HG03354 (cell line): Measurements from ENCODE around the gene MYLIP.

Experiments
- ATAC-seq: cut with Tn5 transposase; IDR thresholded peaks from one replicate; pipeline ENCODE4 v1.9.1; 2021; ENCODE audit warnings: mild to moderate bottlenecking; ENCODE audit not compliant: unreplicated experiment, poor library complexity, severe bottlenecking

The MYLIP gene

DNA sequence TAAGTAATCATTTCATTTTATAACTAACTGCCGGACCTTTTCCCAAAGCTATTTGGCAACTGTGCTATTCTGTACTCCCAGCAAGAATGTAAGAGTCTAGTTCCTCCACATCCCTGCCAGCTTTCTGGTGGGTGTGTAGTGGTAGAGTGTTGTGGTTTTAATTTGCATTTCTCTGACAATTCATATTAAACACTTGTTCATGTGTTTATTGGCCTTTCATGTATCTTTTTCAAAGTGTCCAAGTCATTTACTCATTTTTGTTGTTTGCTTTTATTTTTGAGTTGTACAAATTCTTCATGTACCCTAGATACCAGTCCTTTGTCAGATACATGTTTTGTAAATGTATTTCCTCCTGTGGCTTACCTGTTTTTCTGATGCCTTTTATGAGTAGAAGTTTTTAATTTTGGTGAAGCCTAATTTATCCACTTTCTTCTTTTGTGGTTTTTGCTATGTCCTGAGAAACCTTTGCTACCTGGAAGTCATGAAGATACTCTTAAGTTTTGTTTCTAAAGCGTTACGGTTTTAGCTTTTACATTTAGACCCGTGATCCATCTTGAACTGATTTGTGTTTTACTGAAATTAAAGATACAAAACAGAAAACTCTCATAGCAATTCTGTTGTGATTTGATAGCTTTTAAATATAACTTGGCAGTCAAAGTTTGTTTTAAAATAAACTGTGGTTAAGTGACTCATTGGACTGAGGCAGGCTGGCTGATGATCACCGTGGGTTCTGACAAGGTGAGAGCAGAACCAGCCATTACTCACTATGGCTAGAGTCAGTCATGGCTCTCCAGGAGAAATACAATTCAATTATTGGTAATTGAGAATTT lies 8.0 kb downstream of the MYLIP start:
- ATAC-seq = no peak

DNA sequence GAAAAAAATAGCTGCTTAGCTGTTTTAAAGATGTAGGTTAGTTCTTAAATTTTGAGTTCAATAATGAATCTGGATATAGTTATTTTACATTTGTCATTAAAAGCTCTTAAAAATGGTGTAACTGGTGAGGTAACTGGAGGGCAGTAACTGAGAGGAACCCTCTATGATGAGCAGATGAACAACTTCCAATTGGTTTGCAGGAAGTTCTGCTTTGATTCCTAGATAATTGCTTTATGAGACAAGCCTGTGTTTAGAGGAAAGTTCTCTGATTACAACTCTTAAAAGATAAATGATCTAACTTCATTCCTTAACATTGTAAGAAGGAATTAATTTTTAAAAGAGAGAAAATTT lies 8.5 kb downstream of the MYLIP start:
- ATAC-seq = no peak

DNA sequence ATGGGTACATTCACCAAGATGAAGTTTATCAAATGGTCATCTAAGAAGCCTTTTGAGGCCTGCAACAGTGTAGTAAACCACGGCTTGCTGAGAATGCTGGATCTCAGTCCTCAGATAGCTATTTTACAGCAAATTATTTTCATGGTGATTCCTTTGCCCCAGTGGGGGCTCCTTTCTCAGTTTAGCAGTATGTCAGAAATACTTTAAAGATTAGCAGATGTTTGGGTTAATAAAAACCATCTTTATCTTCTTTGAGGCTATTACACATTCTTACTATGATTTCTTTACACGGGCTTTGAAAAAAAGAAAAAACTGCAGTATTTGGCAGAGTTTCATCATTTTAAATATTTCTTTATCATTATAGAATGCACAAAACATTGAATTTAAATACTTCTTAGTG lies 10.7 kb downstream of the MYLIP start:
- ATAC-seq = no peak

DNA sequence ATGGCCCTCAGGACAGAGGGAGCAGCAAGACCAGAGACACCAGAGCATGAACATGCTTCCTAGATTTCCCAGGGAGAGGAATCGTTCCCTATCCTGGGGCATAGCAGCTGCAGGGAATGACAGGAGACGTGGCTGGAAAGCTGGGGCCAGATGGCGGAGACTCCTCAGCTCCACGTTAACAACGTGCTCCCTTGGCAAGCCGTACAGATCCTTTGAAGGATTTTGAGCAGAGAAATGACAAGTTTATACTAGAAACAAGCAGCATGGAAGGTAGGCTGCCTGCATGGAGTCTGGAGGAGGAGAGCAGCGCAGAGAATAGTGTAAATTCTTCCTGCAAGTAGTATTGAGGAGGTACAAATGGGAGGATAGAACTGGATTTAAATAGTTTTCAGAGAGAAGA lies 11.7 kb downstream of the MYLIP start:
- ATAC-seq = no peak

DNA sequence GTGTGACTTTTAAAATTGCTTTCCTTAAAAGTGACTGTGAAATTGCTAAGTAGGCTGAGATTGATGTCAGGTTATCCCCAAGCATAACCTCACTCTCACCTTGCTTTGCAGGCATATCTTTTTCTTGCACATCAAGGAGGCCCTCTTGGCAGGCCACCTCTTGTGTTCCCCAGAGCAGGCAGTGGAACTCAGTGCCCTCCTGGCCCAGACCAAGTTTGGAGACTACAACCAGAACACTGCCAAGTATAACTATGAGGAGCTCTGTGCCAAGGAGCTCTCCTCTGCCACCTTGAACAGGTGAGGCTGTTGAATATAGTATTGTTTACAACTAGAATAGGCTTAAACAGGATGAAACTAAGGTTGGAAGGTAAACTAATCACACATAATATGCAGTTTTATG lies 12.6 kb downstream of the MYLIP start:
- no peak for ATAC-seq

DNA sequence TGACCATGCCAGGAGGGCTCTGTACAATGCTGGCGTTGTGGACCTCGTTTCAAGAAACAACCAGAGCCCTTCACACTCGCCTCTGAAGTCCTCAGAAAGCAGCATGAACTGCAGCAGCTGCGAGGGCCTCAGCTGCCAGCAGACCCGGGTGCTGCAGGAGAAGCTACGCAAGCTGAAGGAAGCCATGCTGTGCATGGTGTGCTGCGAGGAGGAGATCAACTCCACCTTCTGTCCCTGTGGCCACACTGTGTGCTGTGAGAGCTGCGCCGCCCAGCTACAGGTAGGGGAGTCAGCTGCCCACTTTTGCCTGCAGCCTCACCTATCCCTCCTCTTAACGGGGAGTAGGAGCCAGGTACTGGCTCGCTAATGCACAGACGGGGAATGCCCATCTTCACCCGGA lies 16.2 kb downstream of the MYLIP start:
- ATAC-seq = no peak

DNA sequence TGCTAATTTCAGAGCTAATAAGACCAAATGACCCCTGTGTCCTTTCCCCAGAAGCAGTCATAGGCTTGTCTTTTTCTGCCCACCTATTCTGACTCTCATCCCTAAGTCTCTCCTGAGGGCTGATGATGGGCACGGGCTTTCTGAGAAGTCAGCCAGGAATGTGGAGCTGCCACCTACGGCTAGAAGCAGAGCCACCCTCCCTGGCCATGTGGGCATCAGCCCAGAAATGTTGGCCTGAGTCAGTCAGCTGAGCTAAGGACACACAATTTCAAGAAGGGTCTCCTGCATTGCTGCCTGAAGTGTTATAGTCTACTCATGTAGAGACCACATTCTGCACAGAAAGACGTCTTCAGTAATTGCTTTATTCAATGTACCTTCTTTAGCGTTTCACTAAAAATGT lies 17.1 kb downstream of the MYLIP start:
- ATAC-seq = no peak

DNA sequence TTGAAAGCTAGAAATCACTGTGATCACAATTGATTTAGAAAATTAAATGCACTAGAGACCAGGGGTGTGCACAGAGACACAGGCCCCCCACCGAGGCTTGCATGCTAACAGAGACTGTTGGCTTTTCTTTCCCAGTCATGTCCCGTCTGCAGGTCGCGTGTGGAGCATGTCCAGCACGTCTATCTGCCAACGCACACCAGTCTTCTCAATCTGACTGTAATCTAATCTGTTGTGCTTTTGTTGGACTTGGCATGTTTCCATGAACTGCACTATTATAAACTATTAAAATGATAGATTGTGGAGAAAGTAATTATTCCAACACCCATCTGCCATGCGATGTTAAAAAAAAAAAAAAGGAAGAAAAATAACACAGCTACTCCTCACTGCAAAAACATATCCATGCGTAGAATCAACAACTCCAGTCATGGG lies 17.7 kb downstream of the MYLIP start:
- ATAC-seq = no peak

DNA sequence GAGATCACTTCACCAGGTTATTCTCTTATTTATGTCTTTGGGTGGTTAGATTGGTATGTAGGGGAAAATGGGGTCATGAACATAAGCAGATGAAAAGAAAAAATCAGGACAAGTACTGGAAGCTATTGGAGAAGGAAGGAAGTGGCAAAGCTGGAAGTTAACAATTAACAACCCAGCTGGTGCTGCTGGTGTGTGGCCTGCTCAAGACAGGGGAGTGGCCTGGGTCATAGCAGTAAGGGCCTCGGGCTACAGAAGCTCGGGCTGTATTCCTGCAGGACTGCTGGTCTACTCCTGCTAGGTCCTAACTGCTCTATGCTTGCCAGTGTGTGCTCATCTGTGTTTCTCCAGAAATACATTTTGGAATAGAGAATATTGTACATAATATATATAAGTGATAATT lies 19.6 kb downstream of the MYLIP start:
- ATAC-seq = no peak

DNA sequence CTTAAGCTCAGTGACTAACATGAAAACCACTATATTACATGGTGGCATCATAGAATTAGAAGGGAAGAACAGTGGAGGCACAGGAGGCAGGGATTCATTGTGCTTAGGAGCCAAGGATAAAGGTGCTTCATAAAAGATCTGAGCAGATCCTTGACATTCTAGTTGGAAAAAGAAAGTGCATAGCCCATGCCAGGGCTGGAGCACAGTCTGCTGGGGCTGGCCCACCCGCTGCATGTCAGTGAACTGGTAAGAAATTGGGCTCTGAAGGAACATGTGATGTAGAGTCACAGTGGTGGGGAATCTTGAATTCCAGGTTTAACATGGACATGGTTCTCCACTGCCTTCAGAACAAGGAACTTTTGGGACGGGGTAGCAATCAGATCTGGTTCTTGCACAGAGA lies 20.4 kb downstream of the MYLIP start:
- no peak for ATAC-seq

DNA sequence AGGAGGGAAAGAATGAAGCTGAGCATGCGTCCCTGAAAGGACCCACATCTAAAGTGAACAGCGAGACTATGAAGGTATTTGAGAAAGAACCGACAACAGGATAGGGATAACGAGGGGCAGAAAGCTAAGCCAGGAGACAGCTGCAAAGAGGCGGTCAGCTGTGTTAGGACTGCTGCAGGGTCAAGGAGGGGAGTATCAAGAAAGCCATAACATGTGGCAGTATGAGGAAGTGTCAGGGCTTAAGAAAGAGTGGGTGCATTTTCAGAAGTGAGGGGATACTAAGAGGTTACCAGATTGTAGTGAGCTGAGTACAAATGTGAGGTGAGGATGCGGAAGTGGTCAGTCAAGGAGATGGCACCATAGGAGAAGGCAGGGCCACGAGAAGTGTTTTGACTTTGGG lies 21.2 kb downstream of the MYLIP start:
- ATAC-seq = no peak

DNA sequence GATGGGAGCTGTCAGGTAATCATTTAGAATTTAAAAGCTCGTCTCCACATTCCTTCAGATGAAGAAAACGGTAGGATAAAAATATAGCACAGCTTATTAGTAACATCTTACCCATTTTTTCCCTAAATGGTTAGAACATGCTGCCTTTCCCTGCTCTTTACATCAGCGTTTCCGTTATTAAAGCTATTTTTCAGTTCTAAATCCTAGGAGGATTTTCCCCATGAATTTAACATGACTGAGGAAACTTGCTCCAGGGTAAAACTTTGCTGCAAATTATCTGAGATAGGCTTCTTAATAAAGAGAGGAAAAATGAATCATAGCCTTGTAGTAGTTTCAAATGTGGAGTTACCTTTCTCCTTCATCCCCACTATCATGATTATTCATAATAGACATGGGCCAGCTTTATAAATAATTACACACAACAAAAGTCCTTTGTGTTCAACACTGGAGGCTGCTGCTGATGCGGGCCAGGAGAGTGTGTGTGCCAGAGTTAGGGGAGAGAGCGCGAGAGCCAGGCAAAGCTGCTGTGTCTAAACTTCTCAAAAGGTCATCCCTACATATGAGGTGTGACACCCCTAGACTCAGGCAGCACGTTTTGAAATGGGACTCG lies 24.4 kb downstream of the MYLIP start:
- no peak for ATAC-seq

DNA sequence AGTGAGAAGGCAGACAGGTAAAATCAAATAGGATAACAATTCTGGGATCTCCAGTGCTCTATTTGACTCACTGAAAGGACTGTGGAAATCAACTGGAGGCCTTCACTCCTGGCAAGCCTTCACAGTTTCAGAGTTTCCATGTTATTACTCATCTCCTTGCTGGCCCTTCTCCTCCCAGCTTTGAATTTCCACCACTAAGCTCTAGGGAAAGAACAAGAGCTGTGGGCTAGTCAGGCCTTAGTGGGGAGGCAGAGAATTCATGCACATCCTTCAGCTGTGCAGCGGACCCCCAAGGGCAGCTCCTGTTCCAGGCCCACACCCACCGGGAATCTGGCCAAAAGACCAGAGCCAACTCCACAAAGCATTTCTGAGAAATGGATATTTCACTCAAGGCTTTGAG lies 26.0 kb downstream of the MYLIP start:
- no peak for ATAC-seq

DNA sequence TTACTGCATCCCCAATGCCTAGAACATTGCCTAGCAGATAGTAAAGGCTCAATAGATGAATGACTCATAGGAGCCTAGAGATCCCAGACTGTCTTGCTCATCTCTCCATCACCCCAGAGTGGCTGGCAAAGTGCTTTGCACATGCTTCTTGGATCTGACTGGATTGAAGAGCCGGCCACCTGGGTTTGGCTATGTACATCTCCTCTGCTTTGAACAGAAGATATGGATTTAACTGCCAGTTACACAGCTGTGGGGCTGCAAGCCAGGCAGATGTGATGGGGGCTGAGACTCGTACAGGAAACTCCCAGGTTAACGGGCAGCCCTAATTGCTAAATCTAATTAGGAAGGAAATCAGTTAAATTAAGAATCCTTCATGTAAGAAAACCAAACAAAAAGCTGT lies 28.6 kb downstream of the MYLIP start:
- ATAC-seq = no peak

DNA sequence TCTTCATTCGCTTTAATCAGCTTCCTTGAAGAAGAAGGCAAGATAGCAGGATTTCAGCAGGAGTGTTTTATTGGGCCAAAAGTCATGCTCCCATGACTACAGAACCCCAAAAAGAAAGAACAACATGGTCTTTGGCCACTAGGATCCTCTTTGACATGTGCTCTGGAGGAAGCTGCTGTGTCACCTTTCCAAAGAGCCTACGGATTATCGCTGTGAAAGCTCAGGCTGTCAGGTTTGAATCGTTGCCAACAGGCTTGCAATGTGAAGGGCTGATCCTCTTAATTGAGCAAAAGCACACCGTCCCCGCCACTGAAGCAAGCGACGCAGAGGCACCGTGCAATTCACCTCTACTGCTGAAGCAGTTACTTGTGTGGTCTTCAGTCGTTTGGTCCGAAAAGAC lies 29.0 kb downstream of the MYLIP start:
- ATAC-seq = no peak

DNA sequence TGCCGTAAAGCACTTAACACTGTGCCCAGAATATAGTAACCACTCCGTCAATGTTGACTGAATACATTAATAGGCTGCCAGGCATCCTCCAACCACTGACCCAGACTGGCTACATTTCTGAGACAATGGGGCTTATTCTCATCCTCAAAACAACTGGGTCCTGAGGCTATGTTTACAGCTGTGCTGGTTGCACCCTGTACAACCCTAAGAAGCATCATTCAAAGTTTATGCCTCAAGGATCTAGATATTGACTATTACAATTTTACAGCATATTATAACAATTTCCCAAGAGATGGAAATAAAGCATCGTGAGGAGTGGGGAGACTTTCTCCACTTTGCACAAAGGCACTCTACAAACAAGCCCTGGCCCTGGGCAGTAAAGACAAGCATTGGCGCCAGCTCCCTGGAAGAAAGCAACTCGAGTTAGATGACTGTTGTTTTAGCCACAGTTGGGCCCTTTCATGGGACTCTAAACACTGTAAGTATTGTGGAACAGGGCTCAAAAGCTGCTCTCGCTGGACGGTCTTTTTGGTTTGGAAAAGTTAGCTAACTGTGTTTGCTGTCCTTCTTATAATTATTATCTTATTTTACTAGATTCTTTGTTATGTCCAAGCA lies 30.2 kb downstream of the MYLIP start:
- no peak for ATAC-seq

DNA sequence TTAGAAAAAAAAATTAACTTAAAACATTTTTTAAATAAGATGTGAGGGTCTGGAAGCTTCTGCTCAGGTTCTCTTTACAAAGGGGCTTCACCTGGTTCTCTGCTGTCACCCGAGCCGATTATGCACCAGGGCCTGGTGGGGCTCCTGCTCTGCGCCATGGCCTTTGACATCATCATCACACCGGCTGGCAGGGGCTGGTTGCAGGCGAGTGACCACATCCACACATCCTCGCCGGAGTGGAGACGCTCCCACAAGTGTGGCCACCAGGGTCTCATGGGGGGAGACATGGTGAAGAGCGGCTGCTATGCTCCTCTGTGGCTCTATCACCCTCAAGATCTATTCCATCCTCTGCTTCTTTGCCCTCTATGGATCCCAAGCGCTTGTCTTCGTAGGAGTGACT lies 31.9 kb downstream of the MYLIP start:
- no peak for ATAC-seq

DNA sequence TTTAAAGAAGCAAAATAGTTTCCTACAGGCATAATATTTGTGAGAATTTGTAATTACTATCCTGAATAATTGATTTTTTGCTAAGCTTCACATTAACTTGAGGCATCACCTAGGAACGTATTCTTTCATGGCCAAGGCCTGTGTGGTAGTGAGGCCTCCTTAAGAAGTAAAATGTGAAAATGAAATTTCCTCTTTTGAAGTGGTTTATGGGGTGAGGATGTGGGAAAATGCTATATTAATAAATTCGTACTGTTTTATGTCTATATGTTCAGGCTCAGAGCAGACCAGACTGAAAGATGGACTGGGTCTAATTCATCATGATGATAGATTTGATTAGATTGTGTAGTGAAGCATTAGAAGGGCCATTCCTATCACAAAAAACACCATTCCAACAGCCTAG lies 33.1 kb downstream of the MYLIP start:
- no peak for ATAC-seq

DNA sequence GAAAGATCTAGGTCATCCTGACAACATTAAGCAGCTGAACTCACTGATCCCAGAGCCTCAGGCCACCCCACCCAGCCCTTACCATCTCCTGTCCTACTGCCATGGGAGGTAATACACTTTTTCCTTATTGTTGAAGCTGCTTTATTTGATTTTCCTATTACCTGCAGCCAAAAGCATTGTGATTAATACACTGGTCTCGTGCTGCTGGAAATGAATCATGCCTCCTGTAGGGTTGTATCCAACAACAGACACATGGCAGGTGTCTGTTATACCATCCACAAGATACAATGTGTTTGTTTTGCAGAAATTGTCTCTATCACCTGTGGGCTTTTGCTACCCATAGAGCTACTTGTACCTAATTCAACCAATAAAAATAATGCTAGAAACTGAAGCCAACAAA lies 34.2 kb downstream of the MYLIP start:
- no peak for ATAC-seq

DNA sequence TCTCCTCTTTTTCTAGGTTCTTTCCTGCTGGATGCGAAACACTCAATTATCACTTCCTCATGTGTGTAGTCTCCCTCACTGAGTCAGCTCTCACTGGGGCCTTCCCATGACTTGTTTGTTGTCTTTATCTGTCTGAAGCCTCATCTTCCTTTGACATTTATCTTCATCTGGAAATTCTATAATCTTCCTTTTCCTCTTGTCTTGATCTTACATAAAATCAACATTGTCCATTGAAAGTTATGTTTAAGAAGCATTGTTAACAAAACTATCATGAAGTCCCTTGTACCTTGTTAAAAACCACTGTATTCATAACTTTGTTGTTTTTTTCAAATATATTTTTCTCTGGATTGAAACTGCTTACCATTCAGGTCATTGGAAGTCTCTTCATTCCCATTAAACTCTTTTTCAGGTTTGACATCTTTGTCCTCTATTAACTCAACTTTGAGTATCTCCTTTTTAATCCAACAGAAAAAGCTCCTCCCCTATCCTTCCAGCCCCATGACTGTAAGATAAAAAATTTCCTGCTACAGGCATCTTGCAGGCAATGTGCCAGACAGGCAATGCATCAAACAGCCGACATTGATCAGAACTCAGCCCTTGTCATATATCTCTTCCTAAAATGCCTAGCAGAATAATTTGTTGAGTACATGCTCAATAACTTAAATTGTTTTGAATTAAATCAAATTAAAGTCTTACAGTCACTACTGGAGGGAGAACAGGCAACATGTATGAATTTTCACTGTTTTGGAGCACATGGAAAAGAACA lies 34.8 kb downstream of the MYLIP start:
- no peak for ATAC-seq

DNA sequence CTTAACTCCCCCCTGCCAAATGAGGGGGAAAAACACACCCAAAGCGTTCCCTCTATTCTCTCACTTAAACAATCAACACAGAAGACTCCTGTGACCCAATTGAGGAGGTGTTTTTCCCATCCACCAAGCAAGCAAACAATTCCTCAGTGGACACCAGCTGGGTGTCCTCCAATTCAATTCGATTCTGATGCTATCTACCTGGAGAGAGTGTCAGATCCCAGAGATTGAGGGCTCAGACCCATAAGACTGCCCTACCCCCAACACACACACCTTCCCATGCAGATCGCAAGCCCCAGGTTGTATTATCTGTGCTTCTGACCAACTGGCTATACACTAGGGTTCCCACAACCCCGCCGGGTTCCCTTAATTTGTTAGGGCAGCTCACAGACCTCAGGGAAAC lies 36.8 kb downstream of the MYLIP start:
- ATAC-seq = no peak
